ENCODE measurements around the gene TSSK3. TPM values are rescaled to one million over a fixed set of nuclear protein-coding genes. Genes with fewer than 3 reads are reported as not detected.

Gene TSSK3, protein sequence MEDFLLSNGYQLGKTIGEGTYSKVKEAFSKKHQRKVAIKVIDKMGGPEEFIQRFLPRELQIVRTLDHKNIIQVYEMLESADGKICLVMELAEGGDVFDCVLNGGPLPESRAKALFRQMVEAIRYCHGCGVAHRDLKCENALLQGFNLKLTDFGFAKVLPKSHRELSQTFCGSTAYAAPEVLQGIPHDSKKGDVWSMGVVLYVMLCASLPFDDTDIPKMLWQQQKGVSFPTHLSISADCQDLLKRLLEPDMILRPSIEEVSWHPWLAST
- total RNA-seq (2022; extraction: Qiagen RNA extraction) = 0.10 to 0.17 TPM (median 0.15 TPM) in 3 of 5 replicates, not detected in the others

DNA sequence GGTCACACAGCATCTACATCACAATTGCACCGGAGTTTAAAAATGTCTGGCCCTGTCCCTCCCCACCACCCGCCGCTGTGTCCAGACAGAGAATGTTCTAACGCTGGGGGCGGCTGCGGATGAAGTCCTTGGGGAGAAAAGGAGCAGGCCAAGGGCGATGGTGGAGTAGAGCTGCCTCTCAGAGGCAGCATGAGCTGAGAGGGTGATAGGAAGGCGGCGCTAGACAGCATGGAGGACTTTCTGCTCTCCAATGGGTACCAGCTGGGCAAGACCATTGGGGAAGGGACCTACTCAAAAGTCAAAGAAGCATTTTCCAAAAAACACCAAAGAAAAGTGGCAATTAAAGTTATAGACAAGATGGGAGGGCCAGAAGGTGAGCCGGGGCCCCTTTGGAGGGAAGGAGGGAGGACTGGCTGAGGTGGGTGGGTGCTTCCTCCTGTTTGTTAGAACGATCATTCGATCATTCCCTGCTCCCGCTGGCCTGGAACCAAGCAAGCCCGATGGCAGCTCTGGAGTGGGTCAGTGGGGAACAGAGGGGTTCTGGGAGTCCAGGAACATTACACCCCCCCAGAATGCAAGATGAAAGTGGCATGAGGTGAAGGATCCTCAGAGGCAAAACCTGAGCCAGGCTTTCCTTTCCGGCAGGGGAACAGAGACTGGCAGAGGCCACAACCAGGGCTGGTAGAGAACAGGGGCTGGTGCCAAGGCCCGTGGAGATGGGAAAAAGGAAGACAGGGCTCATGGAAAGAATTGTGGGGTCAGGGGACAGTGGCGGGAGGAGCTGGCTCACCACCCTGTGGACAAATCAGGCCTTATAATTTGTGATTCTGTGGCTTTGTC lies at the start of gene TSSK3, which contains the start of gene FAM229A:
TSSK3 (plus strand) TSS at position 66 of the 840 bp plus-strand sequence; CDS start at position 229, 163 bp downstream.
FAM229A (minus strand) TSS at position 12 of the 840 bp plus-strand sequence. CDS start 394 bp downstream, outside the sequence.

DNA sequence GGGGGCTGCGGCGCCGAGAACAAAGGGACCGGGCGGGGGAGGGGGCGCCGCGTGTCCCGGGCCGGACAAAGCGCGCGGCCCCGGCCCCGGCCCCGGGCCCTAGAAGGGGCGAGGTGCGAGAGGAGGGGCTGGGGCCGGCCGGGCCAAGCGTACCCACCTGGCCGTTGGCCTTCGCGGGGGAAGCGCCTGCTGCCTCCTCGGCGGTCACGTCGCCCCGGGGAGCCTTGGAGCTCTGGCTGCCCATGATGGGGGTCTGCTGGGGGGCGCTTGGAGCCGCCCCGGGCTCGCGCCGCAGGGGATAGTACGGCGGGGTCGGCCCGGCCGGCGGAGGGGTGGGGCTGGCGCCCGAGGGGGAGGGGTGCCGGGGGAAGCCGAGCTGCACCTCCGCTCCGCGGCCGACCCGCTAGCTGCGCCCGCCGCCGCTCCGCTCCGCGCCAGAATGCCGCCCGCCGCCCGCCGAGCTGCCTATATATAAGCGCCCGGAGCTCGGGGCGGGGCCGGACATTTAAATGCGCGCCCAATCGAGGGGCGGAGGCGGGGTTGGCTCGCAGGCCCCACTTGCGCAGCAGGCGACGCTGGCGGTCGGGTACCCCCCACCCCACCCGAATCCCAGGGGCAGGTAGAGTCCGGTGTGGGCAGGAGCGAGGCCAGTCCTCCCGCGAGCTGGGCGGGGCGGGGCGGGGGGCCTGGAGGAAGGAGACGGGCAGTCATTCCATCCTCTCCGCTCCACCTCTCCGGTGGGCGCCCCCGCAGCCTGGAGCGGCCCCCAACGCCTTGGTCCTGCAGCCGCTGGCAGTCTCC lies 26.3 kb upstream of the TSSK3 start, which contains the start of gene MARCKSL1:
MARCKSL1 (minus strand) TSS at position 444 of the 801 bp plus-strand sequence; CDS start at position 244, 200 bp downstream.

GRCh38 chr1:32394141-32394889 lies 32.0 kb downstream of the TSSK3 start, which contains the start of gene BSDC1:
Gene BSDC1 (minus strand): TSS chr1:32394441. CDS start chr1:32394414, 27 bp downstream.

Other genes starting within 250 kb of the TSSK3 start
- gene TXLNA, start 182.9 kb upstream of the TSSK3 start, total RNA-seq (2022; extraction: Qiagen RNA extraction) = 24.7 to 35.7 TPM (median 26.5 TPM) in 5 replicates
- gene CCDC28B, start 161.9 kb upstream of the TSSK3 start, total RNA-seq (2022; extraction: Qiagen RNA extraction) = 1.2 to 2.2 TPM (median 1.7 TPM) in 5 replicates
- 1.3 to 2.4 TPM (median 1.9 TPM) in 5 replicates for gene IQCC, start 156.9 kb upstream of the TSSK3 start, total RNA-seq (2022; extraction: Qiagen RNA extraction)
- not detected in 5 replicates for gene DCDC2B, start 153.4 kb upstream of the TSSK3 start, total RNA-seq (2022; extraction: Qiagen RNA extraction)
- 6.7 to 10.0 TPM (median 9.1 TPM) in 5 replicates for gene TMEM234, start 140.2 kb upstream of the TSSK3 start, total RNA-seq (2022; extraction: Qiagen RNA extraction)
- gene EIF3I, start 140.1 kb upstream of the TSSK3 start, total RNA-seq (2022; extraction: Qiagen RNA extraction) = 261 to 308 TPM (median 275 TPM) in 5 replicates
- gene FAM167B, start 115.3 kb upstream of the TSSK3 start, total RNA-seq (2022; extraction: Qiagen RNA extraction) = 0.16 to 0.70 TPM (median 0.55 TPM) in 5 replicates
- gene LCK, start 111.3 kb upstream of the TSSK3 start, total RNA-seq (2022; extraction: Qiagen RNA extraction) = 0.03 TPM in 1 of 5 replicates, not detected in the others
- gene HDAC1, start 70.5 kb upstream of the TSSK3 start, total RNA-seq (2022; extraction: Qiagen RNA extraction) = 51.1 to 58.3 TPM (median 53.6 TPM) in 5 replicates
- 52.9 to 69.7 TPM (median 64.0 TPM) in 5 replicates for gene MARCKSL1, start 26.3 kb upstream of the TSSK3 start, total RNA-seq (2022; extraction: Qiagen RNA extraction)
- 2.1 to 4.5 TPM (median 3.7 TPM) in 5 replicates for gene FAM229A, start 54 bp upstream of the TSSK3 start, total RNA-seq (2022; extraction: Qiagen RNA extraction)
- gene BSDC1, start 31.9 kb downstream of the TSSK3 start, total RNA-seq (2022; extraction: Qiagen RNA extraction) = 17.7 to 21.0 TPM (median 20.6 TPM) in 5 replicates
- 0.01 TPM in 1 of 5 replicates, not detected in the others for gene ZBTB8B, start 102.5 kb downstream of the TSSK3 start, total RNA-seq (2022; extraction: Qiagen RNA extraction)
- gene ZBTB8A, start 176.9 kb downstream of the TSSK3 start, total RNA-seq (2022; extraction: Qiagen RNA extraction) = 3.8 to 5.0 TPM (median 4.1 TPM) in 5 replicates